ENCODE measurements around the gene SLC9C2.

- TF ChIP-seq REST (IDR thresholded peaks at IDR 0.05; ENCODE audit: borderline replicate concordance) (no peak), CTCF (IDR thresholded peaks at IDR 0.05; ENCODE audit: poor library complexity, severe bottlenecking) (no peak), TAF1 (IDR thresholded peaks at IDR 0.05; ENCODE audit: low read depth) (no peak), EZH2 (IDR thresholded peaks at IDR 0.05; ENCODE audit: borderline replicate concordance, insufficient read depth, low read length, poor library complexity, severe bottlenecking) (no peak), MXI1 (conservative IDR thresholded peaks at IDR 0.05; ENCODE audit: poor library complexity, severe bottlenecking) (no peak), POLR2AphosphoS5 (IDR thresholded peaks at IDR 0.05) (no peak), SMC3 (conservative IDR thresholded peaks at IDR 0.05; ENCODE audit: poor library complexity) (no peak), EP300 (conservative IDR thresholded peaks at IDR 0.05; ENCODE audit: poor library complexity, severe bottlenecking) (no peak), RAD21 (conservative IDR thresholded peaks at IDR 0.05) (no peak)
These were observed 73.8 kb downstream of the SLC9C2 start for GRCh38 chr1:173529106-173529505.

Data from neural cell (in vitro differentiated cells).